ENCODE results near the gene ZBP1. TPM values are rescaled to one million over a fixed set of nuclear protein-coding genes. Genes with fewer than 3 reads are reported as not detected.

ZBP1 gene
- total RNA-seq, 6 experiments from 2014 or later, result 0.14 to 0.75 (median 0.36) TPM; not detected in 2

- Histone ChIP-seq H3K4me1 (no peaks in the 10 kb centered on the region), H3K36me3 (no peaks in the 10 kb centered on the region), H3K9me3 (no peaks in the 10 kb centered on the region), H3K4me3 (no peak overlapping the region), H3K27ac (no peak overlapping the region), H3K27me3 (no peaks in the 10 kb centered on the region)
- TF ChIP-seq, protein P1, sequence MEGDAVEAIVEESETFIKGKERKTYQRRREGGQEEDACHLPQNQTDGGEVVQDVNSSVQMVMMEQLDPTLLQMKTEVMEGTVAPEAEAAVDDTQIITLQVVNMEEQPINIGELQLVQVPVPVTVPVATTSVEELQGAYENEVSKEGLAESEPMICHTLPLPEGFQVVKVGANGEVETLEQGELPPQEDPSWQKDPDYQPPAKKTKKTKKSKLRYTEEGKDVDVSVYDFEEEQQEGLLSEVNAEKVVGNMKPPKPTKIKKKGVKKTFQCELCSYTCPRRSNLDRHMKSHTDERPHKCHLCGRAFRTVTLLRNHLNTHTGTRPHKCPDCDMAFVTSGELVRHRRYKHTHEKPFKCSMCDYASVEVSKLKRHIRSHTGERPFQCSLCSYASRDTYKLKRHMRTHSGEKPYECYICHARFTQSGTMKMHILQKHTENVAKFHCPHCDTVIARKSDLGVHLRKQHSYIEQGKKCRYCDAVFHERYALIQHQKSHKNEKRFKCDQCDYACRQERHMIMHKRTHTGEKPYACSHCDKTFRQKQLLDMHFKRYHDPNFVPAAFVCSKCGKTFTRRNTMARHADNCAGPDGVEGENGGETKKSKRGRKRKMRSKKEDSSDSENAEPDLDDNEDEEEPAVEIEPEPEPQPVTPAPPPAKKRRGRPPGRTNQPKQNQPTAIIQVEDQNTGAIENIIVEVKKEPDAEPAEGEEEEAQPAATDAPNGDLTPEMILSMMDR (IDR thresholded peaks at IDR 0.05), result no peak
- TF ChIP-seq POLR2A (IDR thresholded peaks at IDR 0.05), result no peak
- intact Hi-C loops (cut with DNase I), result no loop called here
- ATAC-seq (no peak), DNase-seq (no peak)
- WGBS (ENCODE audit: insufficient coverage, low coverage, low lambda C conversion rate, missing lambda C conversion rate), result 27% methylated on average over 4 of the region's 11 CpGs
These were observed 773 bp upstream of the ZBP1 start for GRCh38 chr20:57620999-57621398.

DNA sequence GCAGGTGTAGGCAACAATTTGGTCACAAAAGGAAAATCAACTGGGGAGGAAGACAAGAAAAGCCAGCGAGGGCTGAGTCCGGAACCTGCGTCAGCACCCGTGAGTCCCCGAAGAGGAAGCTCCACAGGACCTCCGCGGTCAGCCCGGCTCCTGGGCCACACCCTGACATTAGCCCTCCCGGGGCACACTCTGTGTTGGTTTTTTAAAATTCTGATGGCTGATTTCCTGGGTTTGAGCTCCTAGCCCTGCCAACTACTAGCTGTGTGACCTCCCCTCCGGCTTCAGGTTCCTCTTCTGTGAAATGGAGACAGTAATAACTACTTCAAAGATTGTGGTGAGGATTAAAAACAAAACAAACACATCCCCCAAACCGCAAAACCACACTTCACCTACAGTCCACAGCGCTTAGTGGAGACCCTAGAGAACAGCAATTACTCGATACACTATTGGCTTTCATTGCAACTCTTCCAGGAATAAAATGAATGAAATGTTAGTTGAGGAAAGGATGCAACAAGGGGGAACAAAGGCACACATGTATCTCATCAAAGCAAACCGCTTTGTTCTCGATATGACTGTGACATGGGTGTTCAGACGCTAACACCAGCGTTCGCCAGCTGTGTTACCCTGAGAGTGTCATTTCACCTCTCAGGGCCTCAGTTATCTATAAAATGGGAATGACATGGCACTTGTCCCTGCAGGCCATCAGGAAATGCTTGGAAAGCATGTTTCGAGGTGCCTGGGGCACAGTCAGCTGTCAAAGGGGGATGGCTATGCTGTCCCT lies 985 bp downstream of the ZBP1 start:
- Histone ChIP-seq H3K27me3 (no peaks in the 10 kb centered on the region), H3K4me1 (no peaks in the 10 kb centered on the region), H3K36me3 (no peaks in the 10 kb centered on the region), H3K27ac (peak overlapping the region in 2 of 3 donors; percentile 28 to 43), H3K4me3 (no peak overlapping the region), H3K9me3 (no peaks in the 10 kb centered on the region)
- TF ChIP-seq, protein P1 (IDR thresholded peaks at IDR 0.05), result no peak
- no peak for TF ChIP-seq POLR2A (IDR thresholded peaks at IDR 0.05)
- peak; percentile 50 to 64 (median 58) for ATAC-seq
- 38% methylated on average over 19 of the region's 19 CpGs for WGBS (ENCODE audit: insufficient coverage, low coverage, low lambda C conversion rate, missing lambda C conversion rate)
- intact Hi-C loops (cut with DNase I), result no loop called here
- DNase-seq, result peak; percentile 57 to 82 (median 64)

DNA sequence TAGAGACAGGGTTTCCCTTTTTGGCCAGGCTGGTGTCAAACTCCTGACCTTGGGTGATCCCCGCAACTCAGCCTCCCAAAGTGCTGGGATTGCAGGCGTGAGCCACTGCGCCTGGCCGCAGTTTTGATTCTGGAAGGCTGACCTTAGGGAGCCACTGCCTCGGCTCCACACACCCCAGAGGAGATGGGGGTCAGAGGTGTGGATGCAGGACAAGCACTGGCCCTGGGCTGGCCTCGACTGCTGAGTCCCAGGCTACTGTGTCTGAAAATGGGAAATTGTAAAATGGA lies 1.5 kb downstream of the ZBP1 start:
- DNase-seq, result no peak
- whole genome bisulfite sequencing (ENCODE audit: insufficient coverage, low coverage, low lambda C conversion rate, missing lambda C conversion rate), result 37% methylated on average over 4 of the region's 6 CpGs
- H3K9me3 ChIP-seq, result no peaks in the 10 kb centered on the region
- no peak for ATAC-seq
- H3K4me1 ChIP-seq, result no peaks in the 10 kb centered on the region
- H3K4me3 ChIP-seq, result no peak overlapping the region
- peak overlapping the region in 2 of 3 donors; percentile 28 to 43 for H3K27ac ChIP-seq
- no peaks in the 10 kb centered on the region for H3K27me3 ChIP-seq
- intact Hi-C loops (cut with DNase I), result no loop called here
- H3K36me3 ChIP-seq, result no peaks in the 10 kb centered on the region
- TF ChIP-seq, protein P1 (IDR thresholded peaks at IDR 0.05), result no peak
- TF ChIP-seq POLR2A (IDR thresholded peaks at IDR 0.05), result no peak

DNA sequence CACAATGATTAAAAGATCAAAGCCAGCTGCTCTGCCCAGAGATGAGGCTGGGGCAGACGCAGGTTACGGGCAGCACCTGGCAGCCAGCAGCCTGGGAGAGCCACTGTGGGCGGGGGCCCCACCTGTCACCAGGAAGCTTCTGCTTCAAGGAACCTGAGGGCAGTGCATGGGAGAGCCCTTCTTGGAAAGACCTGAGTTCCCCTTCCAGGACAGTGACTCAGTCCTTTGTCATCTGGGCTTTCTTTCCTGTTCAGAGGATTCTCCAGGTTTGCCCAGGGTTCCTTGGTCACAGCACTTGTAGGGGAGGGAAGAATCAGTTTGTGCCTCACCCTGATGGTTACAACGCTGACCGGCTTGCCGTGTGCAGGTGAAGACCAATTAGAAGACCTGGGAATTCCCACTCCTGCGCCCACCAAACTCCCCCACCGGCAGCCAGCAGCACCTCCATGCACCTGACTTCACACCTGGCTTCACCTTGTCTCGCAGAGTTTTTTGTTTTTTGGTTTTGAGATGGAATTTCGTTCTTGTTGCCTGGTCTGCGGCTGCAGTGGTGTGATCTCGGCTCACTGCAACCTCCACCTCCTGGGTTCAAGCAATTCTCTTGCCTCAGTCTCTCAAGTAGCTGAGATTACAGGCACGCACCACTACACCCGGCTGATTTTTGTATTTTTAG lies 2.0 kb downstream of the ZBP1 start:
- Histone ChIP-seq H3K4me3 (no peak overlapping the region), H3K9me3 (no peaks in the 10 kb centered on the region), H3K27ac (peak overlapping the region in 2 of 3 donors; percentile 28 to 43), H3K4me1 (no peaks in the 10 kb centered on the region), H3K27me3 (no peaks in the 10 kb centered on the region), H3K36me3 (no peaks in the 10 kb centered on the region)
- TF ChIP-seq, protein P1 (IDR thresholded peaks at IDR 0.05), result no peak
- TF ChIP-seq POLR2A (IDR thresholded peaks at IDR 0.05), result no peak
- WGBS (ENCODE audit: insufficient coverage, low coverage, low lambda C conversion rate, missing lambda C conversion rate), result 55% methylated on average over 9 of the region's 14 CpGs
- intact Hi-C loops (cut with DNase I), result no loop called here
- ATAC-seq, result no peak
- no peak for DNase-seq

Data from right lobe of liver (tissue), 6 donors.